Measurements from ENCODE around the gene TAC3.

GRCh38 chr12:56987011-56987410, 29.3 kb downstream of the TAC3 start:
- TF ChIP-seq POLR2AphosphoS5 (IDR thresholded peaks at IDR 0.05; ENCODE audit: low read depth, low read length) (no peak), ASH2L (IDR thresholded peaks at IDR 0.05; ENCODE audit: low read length) (no peak), GTF2F1 (IDR thresholded peaks at IDR 0.05; ENCODE audit: borderline replicate concordance, low read depth, low read length) (no peak), SRF (IDR thresholded peaks at IDR 0.05; ENCODE audit: low read depth, low read length) (no peak), EZH2 (IDR thresholded peaks at IDR 0.05; ENCODE audit: low read depth, low read length, severe bottlenecking) (no peak), CEBPB (IDR thresholded peaks at IDR 0.05; ENCODE audit: low read depth, low read length) (no peak), POLR2A (IDR thresholded peaks at IDR 0.05; ENCODE audit: control extremely low read depth in 1 of 2, low read depth in 2 of 2, low read length in 2 of 2) (no peak)
- TF ChIP-seq, protein P1, sequence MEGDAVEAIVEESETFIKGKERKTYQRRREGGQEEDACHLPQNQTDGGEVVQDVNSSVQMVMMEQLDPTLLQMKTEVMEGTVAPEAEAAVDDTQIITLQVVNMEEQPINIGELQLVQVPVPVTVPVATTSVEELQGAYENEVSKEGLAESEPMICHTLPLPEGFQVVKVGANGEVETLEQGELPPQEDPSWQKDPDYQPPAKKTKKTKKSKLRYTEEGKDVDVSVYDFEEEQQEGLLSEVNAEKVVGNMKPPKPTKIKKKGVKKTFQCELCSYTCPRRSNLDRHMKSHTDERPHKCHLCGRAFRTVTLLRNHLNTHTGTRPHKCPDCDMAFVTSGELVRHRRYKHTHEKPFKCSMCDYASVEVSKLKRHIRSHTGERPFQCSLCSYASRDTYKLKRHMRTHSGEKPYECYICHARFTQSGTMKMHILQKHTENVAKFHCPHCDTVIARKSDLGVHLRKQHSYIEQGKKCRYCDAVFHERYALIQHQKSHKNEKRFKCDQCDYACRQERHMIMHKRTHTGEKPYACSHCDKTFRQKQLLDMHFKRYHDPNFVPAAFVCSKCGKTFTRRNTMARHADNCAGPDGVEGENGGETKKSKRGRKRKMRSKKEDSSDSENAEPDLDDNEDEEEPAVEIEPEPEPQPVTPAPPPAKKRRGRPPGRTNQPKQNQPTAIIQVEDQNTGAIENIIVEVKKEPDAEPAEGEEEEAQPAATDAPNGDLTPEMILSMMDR (IDR thresholded peaks at IDR 0.05; ENCODE audit: control extremely low read depth in 1 of 3, insufficient read depth in 1 of 3, low read depth in 1 of 3, low read length in 3 of 3), result no peak

Measured in H1 (cell line).